Activated CD4-positive, CD25-positive, alpha-beta regulatory T cell treated with anti-CD3 and anti-CD28 coated beads, Interleukin-2, amount 50 U/mL, for 24 hours (primary cell): Measurements from ENCODE around the gene TBX15.

Source experiments
- ATAC-seq, 2 donors: fragments of 150-1000 bp; cut with Tn5 transposase; one replicate each; pipeline ENCODE4 v1.10.0; 2021; ENCODE audit warnings: mild to moderate bottlenecking in 1 of 2, moderate library complexity in 1 of 2

Gene TBX15

GRCh38 chr1:118878661-118879060 lies 109.5 kb downstream of the TBX15 start:
- ATAC-seq, result no peak

DNA sequence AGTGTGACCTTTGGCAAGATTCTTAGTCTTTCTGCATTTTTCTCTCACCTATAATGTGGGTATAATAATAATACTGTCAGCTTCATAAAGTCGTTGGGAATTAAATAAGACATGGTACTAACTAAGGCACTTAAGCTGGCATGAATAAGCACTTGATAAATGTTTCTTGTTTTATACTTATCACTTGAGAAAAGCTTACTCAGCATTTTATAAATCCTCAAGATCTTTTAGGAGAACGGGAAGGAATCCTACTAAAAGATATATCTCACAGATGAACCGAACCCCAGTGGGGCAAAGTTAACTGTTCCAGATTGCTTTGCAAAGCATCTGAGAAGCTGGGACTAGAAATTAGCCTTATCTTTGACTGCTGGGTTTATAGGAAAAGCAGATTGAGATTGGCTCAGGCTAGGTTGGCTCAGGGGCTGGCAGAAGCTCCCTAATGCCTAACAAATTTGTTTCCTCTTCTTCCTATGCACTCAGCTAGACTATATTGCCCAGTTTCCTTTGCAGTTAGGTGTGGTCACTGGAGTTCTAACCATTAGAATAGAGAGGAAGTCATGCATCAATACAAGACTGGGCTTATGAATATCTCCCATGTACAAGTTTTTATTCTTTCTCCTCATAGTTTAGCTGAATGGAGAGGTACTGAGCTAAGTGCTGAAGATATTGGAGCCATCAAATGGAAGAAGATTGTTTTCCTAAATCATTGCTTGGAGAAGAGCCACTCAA lies 110.3 kb downstream of the TBX15 start:
- no peak for ATAC-seq

GRCh38 chr1:118871582-118872171 lies 116.5 kb downstream of the TBX15 start:
- ATAC-seq, result no peak

DNA sequence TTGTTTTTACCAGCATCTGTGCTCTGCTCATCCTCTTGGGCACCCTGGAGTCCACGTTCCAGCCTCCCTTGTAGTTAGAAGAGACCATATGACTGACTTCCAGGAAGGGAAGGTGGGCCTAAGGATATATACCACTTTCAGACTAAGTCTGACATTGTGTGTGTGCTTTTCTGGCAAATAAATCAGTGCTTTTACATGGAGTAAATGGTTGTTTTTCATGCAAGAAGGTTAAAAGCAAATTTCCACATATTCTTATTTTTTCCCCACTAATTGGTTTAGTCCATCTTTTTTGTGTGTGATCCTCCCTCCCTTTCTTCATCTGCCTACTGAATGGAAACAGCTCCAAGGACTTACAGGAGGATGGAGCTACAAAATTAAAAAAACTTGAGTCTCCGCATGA lies 119.8 kb downstream of the TBX15 start:
- no peak for ATAC-seq

GRCh38 chr1:118866330-118866729 lies 121.8 kb downstream of the TBX15 start:
- no peak for ATAC-seq

DNA sequence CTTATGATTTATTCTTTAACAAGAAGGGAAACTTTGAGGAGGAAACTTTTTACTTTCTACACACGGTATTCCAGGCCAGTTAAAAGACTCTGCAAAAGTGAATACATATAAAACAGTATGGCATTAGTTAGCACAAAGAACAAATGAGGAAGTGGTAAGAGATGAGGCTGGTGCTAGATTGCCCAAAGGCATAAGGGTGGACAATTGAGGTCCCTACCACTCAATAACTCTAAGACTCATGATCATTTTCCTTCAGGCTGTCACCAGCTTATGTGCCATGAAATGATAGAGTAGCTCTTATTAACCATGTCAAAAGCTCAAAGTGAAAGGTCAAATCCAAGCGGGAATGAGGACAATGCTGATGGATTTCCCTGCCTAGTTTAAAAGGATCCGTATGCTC lies 124.5 kb downstream of the TBX15 start:
- no peak for ATAC-seq

- no peak for ATAC-seq
Observed at GRCh38 chr1:118862755-118863154, 125.4 kb downstream of the TBX15 start.

GRCh38 chr1:118861216-118861615 lies 126.9 kb downstream of the TBX15 start:
- ATAC-seq, result no peak

GRCh38 chr1:118859999-118860398 lies 128.1 kb downstream of the TBX15 start:
- no peak for ATAC-seq

DNA sequence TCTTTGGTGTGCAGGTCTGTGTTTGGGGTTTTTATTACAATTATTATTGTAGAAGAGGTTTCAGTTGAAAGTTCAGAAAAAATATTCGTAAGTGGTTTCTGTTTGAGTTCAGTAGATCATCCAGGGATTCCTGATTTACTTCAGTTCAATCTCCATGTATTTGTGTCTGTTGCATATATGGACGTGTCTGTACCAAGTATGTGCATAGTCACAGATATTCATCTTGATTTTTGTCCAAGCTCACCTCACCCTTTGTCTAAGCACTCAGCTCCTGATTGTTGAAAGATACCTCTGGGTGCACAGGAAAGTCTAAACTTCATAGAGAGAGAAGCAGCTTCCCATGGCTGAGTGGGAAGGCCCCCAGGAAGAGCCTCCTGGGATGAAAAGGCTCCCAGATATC lies 141.7 kb downstream of the TBX15 start:
- no peak for ATAC-seq

GRCh38 chr1:118842452-118843201 lies 145.5 kb downstream of the TBX15 start:
- ATAC-seq, result no peak

GRCh38 chr1:118841521-118841920 lies 146.6 kb downstream of the TBX15 start:
- no peak for ATAC-seq
